GM18520 (cell line): ENCODE data around the gene HES6.

ENCODE experiments used
- ATAC-seq: cut with Tn5 transposase; IDR thresholded peaks from one replicate; pipeline ENCODE4 v1.9.1; 2021; ENCODE audit not compliant: unreplicated experiment

Gene HES6

GRCh38 chr2:238203094-238203972, 36.5 kb downstream of the HES6 start, which contains the start of gene ILKAP:
Gene ILKAP, minus strand, starts transcription at chr2:238203695. Its CDS starts 142 bp downstream, at chr2:238203553.
- peak; percentile 91 for ATAC-seq

DNA sequence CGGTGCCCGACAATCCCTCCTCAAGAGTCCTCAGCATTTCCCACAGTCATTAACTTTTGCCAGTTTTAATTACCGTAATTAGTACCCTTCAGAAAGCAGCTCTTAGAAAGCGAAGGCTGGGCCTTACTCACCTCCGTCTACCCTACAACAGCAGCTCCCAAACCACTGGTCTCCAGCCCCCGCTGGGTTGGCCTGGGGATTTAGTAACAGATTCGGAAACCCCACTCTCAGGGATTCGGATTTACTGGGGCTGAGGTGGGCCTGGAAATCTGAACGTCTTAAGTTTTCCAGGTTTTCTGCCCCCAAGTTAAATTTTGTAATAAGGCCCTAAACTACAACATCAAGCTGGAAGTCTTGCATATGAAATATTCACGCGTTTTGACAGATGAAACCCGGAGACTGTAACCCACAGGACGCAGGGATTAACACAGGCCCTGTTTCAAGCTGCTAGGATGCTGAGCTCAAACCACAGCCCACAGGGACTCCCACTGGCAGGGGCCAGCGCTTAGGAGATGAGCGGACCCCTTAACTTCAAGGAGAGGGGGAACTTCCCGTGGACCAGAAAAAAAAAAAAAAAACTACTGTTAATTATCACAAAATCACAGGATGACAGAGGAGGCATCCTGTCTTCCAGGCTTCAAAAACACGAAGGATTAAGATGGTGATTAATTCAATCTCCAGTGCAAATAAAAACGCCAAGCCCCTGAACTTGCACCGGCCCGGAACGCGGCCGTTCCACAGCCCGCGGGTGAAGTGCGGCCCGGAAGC, 37.3 kb downstream of the HES6 start:
- no peak for ATAC-seq

GRCh38 chr2:238190445-238190844, 49.4 kb downstream of the HES6 start:
- ATAC-seq: no peak
